DND-41 (cell line): ENCODE data around the gene TBC1D22A.

Experiments used
- EZH2 ChIP-seq: IDR thresholded peaks from 3 replicates; pipeline ENCODE4 v1.6.1; 2012; ENCODE audit warnings: borderline replicate concordance, low read depth, mild to moderate bottlenecking, moderate library complexity, low read length, inconsistent platforms; ENCODE audit not compliant: severe bottlenecking
- TF ChIP-seq, protein P1 (sequence below): IDR thresholded peaks from 2 replicates; pipeline ENCODE4 v1.5.1; 2012; ENCODE audit warnings: borderline replicate concordance, low read length, moderate library complexity, mild to moderate bottlenecking; ENCODE audit not compliant: poor library complexity, severe bottlenecking; ENCODE audit errors: extremely low read depth

- TF ChIP-seq, protein P1, sequence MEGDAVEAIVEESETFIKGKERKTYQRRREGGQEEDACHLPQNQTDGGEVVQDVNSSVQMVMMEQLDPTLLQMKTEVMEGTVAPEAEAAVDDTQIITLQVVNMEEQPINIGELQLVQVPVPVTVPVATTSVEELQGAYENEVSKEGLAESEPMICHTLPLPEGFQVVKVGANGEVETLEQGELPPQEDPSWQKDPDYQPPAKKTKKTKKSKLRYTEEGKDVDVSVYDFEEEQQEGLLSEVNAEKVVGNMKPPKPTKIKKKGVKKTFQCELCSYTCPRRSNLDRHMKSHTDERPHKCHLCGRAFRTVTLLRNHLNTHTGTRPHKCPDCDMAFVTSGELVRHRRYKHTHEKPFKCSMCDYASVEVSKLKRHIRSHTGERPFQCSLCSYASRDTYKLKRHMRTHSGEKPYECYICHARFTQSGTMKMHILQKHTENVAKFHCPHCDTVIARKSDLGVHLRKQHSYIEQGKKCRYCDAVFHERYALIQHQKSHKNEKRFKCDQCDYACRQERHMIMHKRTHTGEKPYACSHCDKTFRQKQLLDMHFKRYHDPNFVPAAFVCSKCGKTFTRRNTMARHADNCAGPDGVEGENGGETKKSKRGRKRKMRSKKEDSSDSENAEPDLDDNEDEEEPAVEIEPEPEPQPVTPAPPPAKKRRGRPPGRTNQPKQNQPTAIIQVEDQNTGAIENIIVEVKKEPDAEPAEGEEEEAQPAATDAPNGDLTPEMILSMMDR = no peak
- TF ChIP-seq EZH2 = no peak
These were observed 257.7 kb downstream of the TBC1D22A start for GRCh38 chr22:47020166-47020565.
